ENCODE data around the gene IMMP1L.

The IMMP1L gene

GRCh38 chr11:31474083-31474482, 35.3 kb downstream of the IMMP1L start:
- DNase-seq (ENCODE audit: low read depth): no peak

- DNase-seq (ENCODE audit: low read depth): no peak
Measured at GRCh38 chr11:31464436-31464835, 45.0 kb downstream of the IMMP1L start.

DNA sequence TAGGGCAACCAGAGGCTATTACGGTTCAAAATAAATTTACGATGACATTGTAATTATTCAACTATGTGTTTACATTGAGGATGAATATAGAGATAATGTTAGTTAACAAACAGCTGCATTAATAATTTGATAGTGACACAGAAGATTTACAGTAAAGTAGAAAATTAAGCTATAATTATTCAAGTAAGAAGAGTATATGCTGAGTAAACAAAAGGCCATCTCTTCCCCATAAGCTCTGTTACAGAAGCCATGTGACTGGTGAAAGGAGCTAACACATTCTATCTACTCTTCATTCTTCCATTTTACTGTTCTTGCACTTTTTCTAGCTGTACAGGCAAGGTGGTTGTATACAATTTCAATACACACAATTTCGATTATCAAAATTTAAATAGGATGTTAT, 54.2 kb downstream of the IMMP1L start:
- DNase-seq (ENCODE audit: low read depth): no peak

GRCh38 chr11:31450841-31451240, 58.6 kb downstream of the IMMP1L start:
- DNase-seq (ENCODE audit: low read depth): no peak

DNA sequence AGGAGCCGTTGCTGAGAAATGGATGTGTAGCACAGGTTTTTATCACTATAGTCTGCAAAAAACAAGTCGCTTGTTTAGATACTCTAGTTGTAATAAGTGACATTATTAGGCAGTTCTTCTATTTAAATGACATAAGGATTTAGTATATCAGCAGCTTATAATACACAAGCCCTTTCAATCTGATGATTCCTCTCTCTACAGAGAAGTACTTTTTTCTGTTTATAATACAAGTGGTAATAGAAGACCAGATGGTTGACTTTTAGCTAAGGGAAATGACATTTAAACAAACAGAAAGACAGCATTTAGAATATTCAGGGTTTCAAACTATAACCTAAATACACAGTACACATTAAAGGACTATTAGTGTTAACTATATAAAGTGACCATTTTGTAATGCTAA, 60.4 kb downstream of the IMMP1L start:
- no peak for DNase-seq (ENCODE audit: low read depth)

DNA sequence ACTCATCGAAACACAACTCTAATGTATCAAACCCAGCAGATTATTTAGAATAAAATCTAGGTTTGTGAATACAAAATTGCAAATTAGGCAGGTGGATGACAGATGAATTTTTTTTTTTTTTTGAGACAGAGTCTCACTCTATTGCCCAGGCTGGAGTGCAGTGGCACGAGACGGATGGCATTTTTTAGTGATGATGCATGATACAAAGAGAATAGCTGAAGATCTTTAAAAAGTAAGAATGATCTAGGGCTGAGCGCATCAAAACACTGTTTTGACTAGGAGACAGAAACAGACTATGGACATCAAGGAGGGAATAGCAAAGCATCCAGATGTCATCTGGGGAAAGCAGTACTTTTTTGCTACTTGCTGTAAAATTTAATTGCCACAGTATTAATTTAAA, 63.8 kb downstream of the IMMP1L start:
- DNase-seq (ENCODE audit: low read depth): peak; percentile 8

DNA sequence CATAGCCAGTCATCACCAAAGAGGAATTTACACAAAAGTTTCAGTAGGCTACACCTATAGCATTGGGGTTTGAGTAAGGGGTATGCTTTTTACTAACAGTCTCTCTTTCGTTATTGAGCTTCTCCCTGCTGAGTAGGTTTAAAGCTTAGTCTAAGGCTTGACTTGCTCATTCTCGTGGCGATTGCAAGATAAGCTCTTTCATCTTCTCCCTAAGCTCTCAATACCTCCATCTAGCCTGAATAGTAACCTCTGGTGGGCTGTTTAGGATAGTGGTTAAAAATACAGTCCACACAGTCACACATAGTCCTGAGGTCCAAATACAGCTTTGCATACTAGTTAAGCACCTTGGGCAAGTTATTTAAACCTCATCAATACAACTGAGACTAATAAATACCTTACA, 65.6 kb downstream of the IMMP1L start:
- no peak for DNase-seq (ENCODE audit: low read depth)

- no peak for DNase-seq (ENCODE audit: low read depth)
Measured at GRCh38 chr11:31442086-31442485, 67.3 kb downstream of the IMMP1L start.

GRCh38 chr11:31441296-31441695, 68.1 kb downstream of the IMMP1L start:
- no peak for DNase-seq (ENCODE audit: low read depth)

DNA sequence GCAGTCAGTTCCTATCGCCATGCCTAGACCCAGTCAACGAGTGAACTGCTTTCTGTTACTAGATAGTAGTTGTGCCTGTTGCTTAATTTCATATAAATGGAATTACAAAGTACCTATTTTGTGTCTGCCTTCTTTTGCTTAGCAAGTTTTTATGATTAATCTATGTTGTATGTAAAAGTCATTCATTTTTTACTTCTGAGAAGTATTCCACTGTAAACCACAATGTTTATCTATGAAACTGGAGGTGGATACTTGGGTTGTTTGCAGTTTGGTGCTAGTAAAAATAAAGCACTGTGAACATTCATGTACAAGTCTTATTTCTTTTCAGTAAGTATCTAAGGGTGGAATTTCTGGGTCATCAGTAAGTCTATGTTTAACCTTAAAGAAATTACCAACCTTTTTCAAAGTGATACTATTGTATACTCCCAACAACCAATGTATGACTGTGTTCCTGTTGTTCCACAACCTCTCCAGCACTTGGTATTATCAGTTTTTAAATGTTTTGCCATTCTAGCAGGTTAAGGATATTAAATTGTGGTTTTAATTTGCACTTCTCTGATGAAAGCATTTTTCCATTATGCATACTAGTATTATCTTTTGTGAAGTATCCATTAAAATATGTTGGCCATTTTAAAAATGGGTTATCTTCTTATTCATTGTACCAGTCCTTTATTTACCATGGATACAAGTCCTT, 71.5 kb downstream of the IMMP1L start:
- DNase-seq (ENCODE audit: low read depth): peak; percentile 72

DNA sequence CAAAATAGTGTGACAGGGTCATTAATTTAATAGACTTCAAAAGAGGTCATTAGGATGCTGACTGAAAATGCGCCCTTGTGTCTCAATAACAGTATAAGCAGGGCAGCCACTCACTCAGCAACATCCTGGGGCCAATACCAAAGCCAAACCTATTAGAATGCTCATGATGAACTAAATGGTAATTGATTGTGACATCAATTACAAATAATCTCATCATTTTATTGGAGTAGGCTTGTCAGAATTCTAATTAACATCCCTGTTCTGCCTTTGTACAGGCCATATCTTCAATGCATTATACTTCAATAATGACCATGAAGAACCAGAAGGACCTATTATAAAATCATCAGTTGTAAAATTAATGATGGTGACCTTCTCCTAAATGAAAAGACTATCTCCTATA, 75.6 kb downstream of the IMMP1L start:
- DNase-seq (ENCODE audit: low read depth): no peak

GRCh38 chr11:31424652-31425051, 84.8 kb downstream of the IMMP1L start:
- no peak for DNase-seq (ENCODE audit: low read depth)

DNA sequence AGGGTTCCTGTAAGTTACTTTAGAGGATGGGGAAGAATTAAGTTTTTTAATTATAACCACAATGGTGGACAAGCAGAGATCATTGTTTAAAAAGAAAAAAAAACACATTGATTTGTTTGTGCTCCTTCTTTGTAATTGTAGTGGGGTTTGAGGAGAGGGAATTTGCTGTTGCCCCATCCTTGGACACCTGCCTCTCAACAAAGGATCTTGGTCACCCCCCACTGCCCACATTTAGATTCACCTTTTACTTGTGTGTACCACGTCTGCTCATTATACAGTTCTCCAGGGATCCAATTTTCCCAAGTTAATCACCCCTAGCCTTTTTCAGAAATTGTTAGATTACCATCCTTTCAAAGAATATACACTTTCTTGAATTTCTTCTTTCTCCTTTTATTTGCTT, 86.7 kb downstream of the IMMP1L start:
- DNase-seq (ENCODE audit: low read depth): no peak

- no peak for DNase-seq (ENCODE audit: low read depth)
Measured at GRCh38 chr11:31421820-31422219, 87.6 kb downstream of the IMMP1L start.

DNA sequence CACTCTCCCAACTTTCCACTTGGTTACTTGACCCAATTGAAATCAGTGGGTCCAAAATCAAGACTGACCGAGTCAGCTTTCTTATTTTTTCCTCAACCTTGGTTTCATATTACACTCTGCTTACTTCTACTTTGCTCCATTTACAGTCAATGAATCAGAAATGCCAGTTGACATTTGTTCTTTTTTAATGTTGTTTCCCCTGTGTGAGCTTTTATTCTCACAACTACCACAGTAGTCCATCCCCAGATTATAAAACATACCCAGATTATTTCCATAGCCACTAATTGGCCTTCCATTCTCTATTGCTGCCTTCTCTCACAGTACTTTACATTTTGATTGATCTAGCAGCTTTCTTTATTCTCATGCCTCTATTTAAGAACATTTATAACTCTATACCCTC, 89.8 kb downstream of the IMMP1L start:
- DNase-seq (ENCODE audit: low read depth): no peak

DNA sequence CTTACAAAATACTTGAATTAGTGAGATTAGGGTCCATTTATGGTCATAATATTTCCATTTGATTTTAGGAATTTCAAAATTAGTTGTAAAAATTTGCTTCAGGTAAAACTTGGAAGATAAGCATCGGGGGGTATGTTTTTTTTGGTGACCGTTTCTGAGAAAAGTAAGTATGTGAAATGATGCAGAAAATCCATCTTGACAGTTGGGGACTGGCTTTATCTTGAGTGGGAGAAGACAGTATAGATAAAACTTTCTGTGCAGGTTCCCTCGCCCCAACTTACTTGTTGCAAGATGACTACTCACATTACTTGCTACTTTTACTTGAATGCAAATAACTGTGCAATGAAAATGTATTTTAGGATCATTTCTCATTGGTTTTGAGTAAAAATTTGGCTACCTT, 90.3 kb downstream of the IMMP1L start:
- no peak for DNase-seq (ENCODE audit: low read depth)

- DNase-seq (ENCODE audit: low read depth): no peak
Measured at GRCh38 chr11:31417816-31418215, 91.6 kb downstream of the IMMP1L start.

DNA sequence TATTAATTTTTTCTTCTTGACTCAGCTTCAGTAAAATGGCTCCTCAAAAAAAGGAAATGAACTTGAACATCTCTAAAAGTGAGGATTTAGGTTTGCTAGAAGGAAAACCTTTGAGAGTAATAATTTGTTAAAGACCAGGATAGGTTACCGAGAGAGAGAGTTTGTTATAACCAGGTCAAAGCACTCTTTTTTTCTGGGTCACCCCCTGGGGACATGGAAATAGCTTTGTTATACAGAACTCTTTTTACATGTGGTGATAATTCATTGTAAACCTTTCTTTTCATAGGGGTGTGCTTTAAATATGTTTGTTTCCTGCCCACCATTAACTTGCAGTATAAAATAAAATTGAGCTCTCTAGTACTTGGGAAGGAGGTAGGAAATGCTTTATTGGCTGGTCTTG, 92.1 kb downstream of the IMMP1L start:
- DNase-seq (ENCODE audit: low read depth): no peak

- DNase-seq (ENCODE audit: low read depth): no peak
Measured at GRCh38 chr11:31415435-31415834, 94.0 kb downstream of the IMMP1L start.

- DNase-seq (ENCODE audit: low read depth): no peak
Measured at GRCh38 chr11:31414338-31414737, 95.1 kb downstream of the IMMP1L start.

GRCh38 chr11:31412946-31413345, 96.5 kb downstream of the IMMP1L start:
- peak; percentile 73 for DNase-seq (ENCODE audit: low read depth)

DNA sequence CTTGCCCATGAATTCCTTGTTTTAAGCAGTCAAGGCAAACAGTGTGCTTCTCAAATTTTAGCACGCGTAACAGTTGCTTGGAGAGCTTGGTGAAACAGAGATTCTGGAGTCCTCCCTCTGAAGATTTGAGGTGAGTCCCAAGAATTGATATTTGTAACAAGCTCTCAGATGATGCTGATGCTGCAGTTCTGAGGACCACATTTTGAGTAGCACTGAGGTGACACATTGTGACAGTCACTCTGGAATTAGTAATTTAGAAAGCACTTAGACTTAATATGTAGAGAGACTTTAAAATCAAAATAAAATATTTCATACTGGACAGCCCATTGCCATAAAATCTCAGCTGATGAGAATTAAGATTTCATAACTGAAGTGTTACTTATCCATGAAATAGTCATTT, 101.2 kb downstream of the IMMP1L start:
- no peak for DNase-seq (ENCODE audit: low read depth)

DNA sequence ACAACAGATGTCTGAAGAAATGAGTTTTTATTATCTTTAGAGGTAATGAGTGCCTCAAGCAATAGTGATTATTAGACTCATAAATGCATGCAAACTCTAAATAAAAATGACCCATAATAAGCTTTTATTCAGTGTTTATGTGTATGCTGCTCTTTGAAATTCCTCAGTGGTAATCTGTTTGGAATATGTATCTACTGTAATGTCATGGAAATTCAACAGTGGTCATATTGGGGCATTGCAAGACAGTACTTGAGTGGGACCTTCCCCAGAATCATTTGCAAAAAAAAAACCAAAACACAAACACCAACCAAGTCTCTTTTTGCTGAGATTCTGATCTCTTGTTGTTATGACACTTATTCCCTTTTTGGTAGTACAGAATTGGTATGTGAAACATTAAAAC, 104.8 kb downstream of the IMMP1L start:
- DNase-seq (ENCODE audit: low read depth): no peak

GRCh38 chr11:31397239-31397834, 112.1 kb downstream of the IMMP1L start:
- DNase-seq (ENCODE audit: low read depth): peak; percentile 49

All from ELR (cell line).